Parathyroid adenoma (tissue), 2 donors: ENCODE measurements around the gene PAX8.

Experiments
- H2AFZ ChIP-seq: fragments of 300-600 bp; sonication (generic); one replicate; pipeline ENCODE4 v1.7.0; 2017; ENCODE audit warnings: antibody characterized with exemption, mild to moderate bottlenecking
- H3K27ac ChIP-seq: fragments of 300-600 bp; sonication (generic); one replicate; pipeline ENCODE4 v1.7.0; 2017
- H3K27me3 ChIP-seq: fragments of 300-600 bp; sonication (generic); one replicate; pipeline ENCODE4 v1.7.0; 2017; ENCODE audit warnings: low read length; ENCODE audit not compliant: control insufficient read depth, insufficient read depth
- H3K36me3 ChIP-seq: fragments of 300-600 bp; sonication (generic); one replicate; pipeline ENCODE4 v1.7.0; 2017; ENCODE audit warnings: low read length; ENCODE audit not compliant: control insufficient read depth, insufficient read depth
- H3K4me1 ChIP-seq: fragments of 300-600 bp; sonication (generic); one replicate; pipeline ENCODE4 v1.7.0; 2017; ENCODE audit warnings: control low read depth
- H3K4me2 ChIP-seq: fragments of 300-600 bp; sonication (generic); one replicate; pipeline ENCODE4 v1.7.0; 2017; ENCODE audit warnings: low read length
- H3K4me3 ChIP-seq: fragments of 300-600 bp; sonication (generic); one replicate; pipeline ENCODE4 v1.7.0; 2017; ENCODE audit warnings: low read depth, low read length
- H3K79me2 ChIP-seq: fragments of 300-600 bp; sonication (generic); one replicate; pipeline ENCODE4 v1.7.0; 2017; ENCODE audit warnings: control low read depth
- H3K9ac ChIP-seq: fragments of 300-600 bp; sonication (generic); one replicate; pipeline ENCODE4 v1.7.0; 2017; ENCODE audit warnings: mild to moderate bottlenecking
- H3K9me3 ChIP-seq: fragments of 300-600 bp; sonication (generic); one replicate; pipeline ENCODE4 v1.7.0; 2017; ENCODE audit warnings: low read length; ENCODE audit not compliant: control insufficient read depth
- CTCF ChIP-seq: fragments of 300-600 bp; sonication (generic); IDR thresholded peaks from one replicate; pipeline ENCODE4 v1.7.0; 2017; ENCODE audit warnings: antibody characterized with exemption, mild to moderate bottlenecking
- donor health status: primary hyperparathyroidism.

PAX8 gene

GRCh38 chr2:113175042-113175628 lies 103.6 kb downstream of the PAX8 start:
- no peak for TF ChIP-seq CTCF
- Histone ChIP-seq H3K27me3 (no peaks in the 10 kb centered on the region), H3K4me3 (peak overlapping the region; percentile 7), H3K9me3 (no peaks in the 10 kb centered on the region), H3K4me2 (no peak overlapping the region), H3K9ac (no peak overlapping the region), H3K27ac (peak overlapping the region; percentile 82), H2AFZ (no peak overlapping the region), H3K4me1 (peaks cover 22% of the 10 kb centered on the region), H3K36me3 (no peaks in the 10 kb centered on the region), H3K79me2 (no peaks in the 10 kb centered on the region)

- Histone ChIP-seq H2AFZ (no peak overlapping the region), H3K27me3 (no peaks in the 10 kb centered on the region), H3K79me2 (no peaks in the 10 kb centered on the region), H3K27ac (no peak overlapping the region), H3K4me1 (peaks cover 22% of the 10 kb centered on the region), H3K4me3 (no peak overlapping the region), H3K36me3 (no peaks in the 10 kb centered on the region), H3K9me3 (no peaks in the 10 kb centered on the region), H3K4me2 (no peak overlapping the region), H3K9ac (no peak overlapping the region)
- TF ChIP-seq CTCF, result no peak
Observed at GRCh38 chr2:113174376-113174750, 104.4 kb downstream of the PAX8 start.

- H3K9ac ChIP-seq, result no peak within 1 kb of the TSS
- H3K27me3 ChIP-seq, result no peaks in the 10 kb centered on the region
- H3K4me1 ChIP-seq, result peaks cover 22% of the 10 kb centered on the region
- H3K36me3 ChIP-seq, result no peaks in the 10 kb centered on the region
- H3K27ac ChIP-seq, result no peak within 1 kb of the TSS
- H3K9me3 ChIP-seq, result no peaks in the 10 kb centered on the region
- H3K79me2 ChIP-seq, result no peaks in the 10 kb centered on the region
- no peak for TF ChIP-seq CTCF
- no peak within 1 kb of the TSS for H3K4me2 ChIP-seq
- H2AFZ ChIP-seq, result no peak within 1 kb of the TSS
- peak within 1 kb of the TSS; percentile 7 for H3K4me3 ChIP-seq
Observed at GRCh38 chr2:113173542-113174375, 105.0 kb downstream of the PAX8 start, which contains the start of gene PSD4. Gene PSD4, plus strand, starts transcription at chr2:113173971. Its CDS starts 8,486 bp downstream, at chr2:113182457.

- no peak overlapping the region for H2AFZ ChIP-seq
- peaks cover 22% of the 10 kb centered on the region for H3K4me1 ChIP-seq
- H3K9me3 ChIP-seq, result no peaks in the 10 kb centered on the region
- H3K4me3 ChIP-seq, result no peak overlapping the region
- no peak overlapping the region for H3K27ac ChIP-seq
- H3K79me2 ChIP-seq, result no peaks in the 10 kb centered on the region
- H3K27me3 ChIP-seq, result no peaks in the 10 kb centered on the region
- no peak for TF ChIP-seq CTCF
- H3K4me2 ChIP-seq, result no peak overlapping the region
- H3K36me3 ChIP-seq, result no peaks in the 10 kb centered on the region
- H3K9ac ChIP-seq, result no peak overlapping the region
Observed at GRCh38 chr2:113172721-113173541, 105.8 kb downstream of the PAX8 start.
